NCI-H446 treated with DMSO at 0.1 percent for 48 hours (cell line): ENCODE data around the gene ZNF638.

Source experiments
- DNase-seq: peaks from one replicate; lab custom pipeline; 2025; lab: John Stamatoyannopoulos, UW

The ZNF638 gene

GRCh38 chr2:71455741-71456569 is 124.4 kb downstream of the ZNF638 start:
- DNase-seq, result no peak

GRCh38 chr2:71456617-71457016 is 125.0 kb downstream of the ZNF638 start:
- no peak for DNase-seq

GRCh38 chr2:71457123-71457915 is 125.7 kb downstream of the ZNF638 start:
- no peak for DNase-seq

GRCh38 chr2:71457923-71458322 is 126.3 kb downstream of the ZNF638 start:
- no peak for DNase-seq

GRCh38 chr2:71458413-71459083 is 127.0 kb downstream of the ZNF638 start:
- DNase-seq, result no peak

- DNase-seq, result no peak
Observed at GRCh38 chr2:71459084-71459431, 127.5 kb downstream of the ZNF638 start.

- DNase-seq, result no peak
Observed at GRCh38 chr2:71460056-71460455, 128.5 kb downstream of the ZNF638 start.

DNA sequence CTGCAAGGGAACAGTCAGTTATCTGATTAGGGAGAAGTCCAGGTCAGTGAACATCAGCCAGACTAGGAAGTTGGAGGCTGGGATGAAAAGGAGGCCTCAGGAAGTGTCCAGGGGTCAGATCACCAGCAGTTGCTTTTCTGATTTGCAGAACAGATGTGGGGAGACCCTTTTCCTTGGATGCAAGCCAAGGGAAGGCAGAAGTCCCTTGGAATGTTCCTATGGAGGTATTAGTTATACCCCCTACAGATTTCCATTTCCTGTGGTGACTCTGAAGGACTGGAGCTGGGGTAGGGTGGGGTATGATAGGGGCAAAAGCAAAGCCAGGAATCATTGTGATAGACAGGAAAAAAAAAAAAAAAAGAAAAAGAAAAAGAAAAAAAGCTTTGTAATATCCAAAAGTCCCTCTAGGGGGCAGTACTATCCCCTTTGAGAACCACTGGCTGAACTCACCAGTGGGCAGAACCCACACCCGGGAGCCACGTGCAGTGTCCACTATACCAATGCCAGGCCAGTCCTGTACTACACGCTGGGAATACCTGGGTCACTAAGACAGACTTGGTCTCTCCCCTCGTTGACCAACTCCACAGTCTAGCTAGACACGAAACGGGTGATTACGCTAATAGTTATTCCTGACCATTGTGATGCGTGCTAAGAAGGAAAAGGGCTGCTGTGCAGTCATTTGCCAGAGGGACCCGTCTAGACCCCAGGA is 129.2 kb downstream of the ZNF638 start:
- DNase-seq, result no peak

DNA sequence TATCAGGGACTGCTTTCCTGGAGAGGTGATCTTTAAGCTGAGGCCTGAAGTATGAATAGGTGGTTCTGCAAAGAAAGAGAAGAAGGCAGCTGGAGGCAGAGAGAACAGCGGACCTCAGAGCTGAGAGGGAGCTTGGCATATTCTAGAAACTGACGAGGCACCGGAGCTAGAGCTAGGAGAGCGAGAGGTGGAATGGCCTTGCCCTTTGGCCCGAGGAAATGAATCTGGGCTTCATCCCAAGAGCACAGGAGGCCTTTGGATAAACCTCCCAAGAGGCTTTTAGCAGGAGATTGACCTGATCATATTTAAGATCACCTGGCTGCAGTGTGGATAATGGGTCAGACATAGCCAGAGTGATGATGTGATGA is 129.7 kb downstream of the ZNF638 start:
- DNase-seq, result no peak

DNA sequence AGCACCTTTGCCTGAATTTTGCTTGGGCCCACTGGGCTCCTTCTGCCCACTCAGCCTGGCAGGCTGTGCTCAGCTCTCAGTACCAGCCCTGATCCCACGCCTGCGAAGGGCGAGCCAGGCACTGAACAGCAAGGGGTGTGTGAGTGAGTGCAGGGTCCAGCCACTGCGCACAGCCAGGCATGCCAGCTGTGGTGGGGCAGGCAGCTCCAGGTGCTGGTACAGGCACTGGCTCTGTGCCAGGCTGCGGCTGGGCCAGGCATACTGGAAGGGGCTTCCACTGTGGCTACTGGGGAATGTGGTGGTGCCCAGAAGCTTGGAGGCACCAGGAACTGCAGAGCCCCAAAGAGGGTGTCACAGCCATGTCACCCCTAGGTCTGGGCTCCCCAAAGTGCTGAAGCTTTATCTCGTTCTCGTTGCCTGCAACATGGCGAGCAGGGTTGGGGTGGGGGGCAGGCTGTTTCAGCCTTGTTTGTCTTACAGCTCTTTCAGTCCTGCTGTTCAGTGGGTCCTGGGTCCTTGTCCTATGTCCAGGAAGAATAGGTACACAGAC is 130.5 kb downstream of the ZNF638 start:
- DNase-seq, result no peak

GRCh38 chr2:71462641-71463341 is 131.2 kb downstream of the ZNF638 start:
- no peak for DNase-seq

GRCh38 chr2:71463342-71463654 is 131.7 kb downstream of the ZNF638 start:
- DNase-seq, result no peak

- DNase-seq, result no peak
Observed at GRCh38 chr2:71464389-71464788, 132.8 kb downstream of the ZNF638 start.

GRCh38 chr2:71465356-71465755 is 133.8 kb downstream of the ZNF638 start:
- DNase-seq, result no peak

DNA sequence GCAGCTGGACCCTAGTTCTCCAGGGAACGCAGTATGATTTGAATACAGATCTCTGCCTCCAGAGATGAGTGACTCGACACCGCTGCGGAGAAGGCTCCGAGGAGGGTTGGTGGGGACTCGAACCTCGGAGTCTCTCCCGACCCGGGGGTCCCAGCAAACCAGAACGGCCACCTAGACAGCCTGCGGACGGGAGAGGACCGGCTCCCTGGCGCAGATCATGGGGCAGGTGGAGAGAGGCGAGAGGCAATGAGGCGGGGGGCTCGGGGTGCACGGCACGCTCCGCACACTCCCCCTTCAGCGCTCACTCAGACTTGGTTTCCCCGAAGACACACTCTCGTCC is 134.3 kb downstream of the ZNF638 start:
- no peak for DNase-seq

- no peak for DNase-seq
Observed at GRCh38 chr2:71466301-71467179, 135.0 kb downstream of the ZNF638 start.

- DNase-seq, result no peak
Observed at GRCh38 chr2:71467180-71467815, 135.7 kb downstream of the ZNF638 start.

- no peak for DNase-seq
Observed at GRCh38 chr2:71468279-71469015, 136.9 kb downstream of the ZNF638 start.
